Activated T-cell treated with anti-CD3 and anti-CD28 coated beads, Interleukin-2, amount 50 U/mL, for 72 hours (primary cell): ENCODE measurements around the gene AS3MT. TPM values are rescaled to one million over a fixed set of nuclear protein-coding genes. Genes with fewer than 3 reads are reported as not detected.
"Not testable (repeated sequence)": the region's sequence is repeated elsewhere in the genome, so short reads cannot be mapped to it uniquely, and the experiment has no call there.

Experiments
- ATAC-seq, 2 donors: fragments of 150-1000 bp; cut with Tn5 transposase; replicated peaks in 1 of 2; 2 replicates each; pipeline ENCODE4 v1.10.0; 2021; ENCODE audit warnings: moderate library complexity in 2 of 2, mild to moderate bottlenecking in 1 of 2
- DNase-seq, 2 donors: peaks; one replicate each; pipeline ENCODE4 v3.0.0; 2021 to 2022; ENCODE audit warnings: mixed read lengths in 1 of 2
- H3K27ac Mint-ChIP-seq: one replicate; pipeline ENCODE4 v1.8.0; 2022; ENCODE audit warnings: mild to moderate bottlenecking, moderate library complexity, mixed read lengths
- H3K27me3 Mint-ChIP-seq: one replicate; pipeline ENCODE4 v1.8.0; 2022; ENCODE audit warnings: low read depth, mixed read lengths
- H3K36me3 Mint-ChIP-seq, 2 donors: one replicate each; pipeline ENCODE4 v1.8.0; 2022; ENCODE audit warnings: mixed read lengths in 2 of 2, mild to moderate bottlenecking in 1 of 2; ENCODE audit not compliant: insufficient read depth in 2 of 2
- H3K4me1 Mint-ChIP-seq: one replicate; pipeline ENCODE4 v1.8.0; 2022; ENCODE audit warnings: low read depth, mixed read lengths
- H3K4me3 Mint-ChIP-seq, 2 donors: one replicate each; pipeline ENCODE4 v1.8.0; 2022; ENCODE audit warnings: mild to moderate bottlenecking in 2 of 2, mixed read lengths in 2 of 2, moderate library complexity in 2 of 2
- H3K9me3 Mint-ChIP-seq, 2 donors: one replicate each; pipeline ENCODE4 v1.8.0; 2022; ENCODE audit warnings: mixed read lengths in 2 of 2
- total RNA-seq, 2 donors: library from RNA; stranded (reverse); gene quantifications; one replicate each; pipeline ENCODE4 v1.2.3, GENCODE V29; 2022

Gene AS3MT
- total RNA-seq, 2 donors from 2014 or later = 0.39 to 0.67 TPM

DNA sequence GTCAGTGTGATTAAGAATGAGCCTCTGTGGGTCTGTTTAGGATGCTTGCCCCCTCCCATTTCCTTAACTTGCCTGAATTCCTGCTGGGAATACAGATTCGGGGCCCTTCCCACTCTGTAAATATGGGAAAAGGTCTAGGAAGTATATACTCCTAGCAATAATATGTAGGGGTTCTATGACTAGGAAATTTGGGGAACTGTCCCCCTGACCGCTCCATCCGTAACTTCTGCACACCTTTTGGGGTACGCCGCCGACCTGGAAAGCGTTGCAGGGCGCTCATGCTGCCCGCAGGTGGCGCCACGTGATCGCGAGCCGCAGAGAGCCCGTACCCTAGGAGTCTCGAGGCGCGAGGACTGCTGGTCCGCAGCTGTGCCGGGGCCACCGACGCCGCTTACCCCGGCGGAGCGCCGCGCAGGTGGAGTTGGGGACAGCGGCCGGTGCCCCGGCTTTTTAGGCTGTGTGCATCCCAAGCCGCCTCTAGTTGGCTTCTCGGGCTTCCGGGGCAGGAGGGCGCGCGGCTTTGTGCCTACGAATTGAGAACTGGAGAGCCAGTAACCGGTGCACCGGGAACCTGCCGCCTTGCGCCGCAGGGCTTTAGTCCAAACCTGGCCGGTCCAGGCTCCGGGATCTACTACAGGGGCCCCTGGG lies 48.2 kb downstream of the AS3MT start:
- Mint-ChIP-seq H3K27ac (peak overlapping the region; percentile 78), H3K27me3 (peaks cover 15% of the 10 kb centered on the region), H3K36me3 (peaks cover 0 to 3% of the 10 kb centered on the region in 2 donors), H3K4me3 (peak overlapping the region; percentile 94 to 97), H3K9me3 (no peaks in the 10 kb centered on the region), H3K4me1 (peaks cover 48% of the 10 kb centered on the region)
- ATAC-seq (peak; percentile 58 to 65), DNase-seq (peak; percentile 87 to 89)

- peak; percentile 87 to 92 for ATAC-seq
Observed at GRCh38 chr10:102917962-102918816, 48.9 kb downstream of the AS3MT start, which contains the start of gene CNNM2. CNNM2 (plus strand) TSS chr10:102918294; CDS start chr10:102918481, 187 bp downstream.

DNA sequence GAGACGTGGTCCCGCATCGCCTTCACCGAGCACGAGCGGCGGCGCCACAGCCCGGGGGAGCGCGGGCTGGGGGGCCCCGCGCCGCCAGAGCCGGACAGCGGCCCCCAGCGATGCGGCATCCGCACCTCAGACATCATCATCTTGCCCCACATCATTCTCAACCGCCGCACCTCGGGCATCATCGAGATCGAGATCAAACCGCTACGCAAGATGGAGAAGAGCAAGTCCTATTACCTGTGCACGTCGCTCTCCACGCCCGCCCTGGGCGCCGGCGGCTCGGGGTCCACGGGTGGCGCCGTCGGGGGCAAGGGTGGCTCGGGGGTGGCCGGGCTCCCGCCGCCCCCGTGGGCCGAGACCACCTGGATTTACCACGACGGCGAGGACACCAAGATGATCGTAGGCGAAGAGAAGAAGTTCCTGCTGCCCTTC lies 49.6 kb downstream of the AS3MT start:
- DNase-seq = peak; percentile 56 to 66
- Mint-ChIP-seq H3K4me3 (peak overlapping the region; percentile 94 to 97), H3K9me3 (no peaks in the 10 kb centered on the region), H3K27ac (no peak overlapping the region), H3K36me3 (peaks cover 0 to 3% of the 10 kb centered on the region in 2 donors), H3K4me1 (peaks cover 61% of the 10 kb centered on the region), H3K27me3 (peaks cover 10% of the 10 kb centered on the region)
- ATAC-seq = peak in 1 of 2 donors; percentile 5

More at GRCh38 chr10:102917962-102918816, 48.9 kb downstream of the AS3MT start, which contains the start of gene CNNM2:
- Mint-ChIP-seq H3K4me3 (peak within 1 kb of the TSS; percentile 94 to 97), H3K27me3 (peaks cover 15% of the 10 kb centered on the region), H3K9me3 (no peaks in the 10 kb centered on the region), H3K36me3 (peaks cover 0 to 3% of the 10 kb centered on the region in 2 donors), H3K27ac (peak within 1 kb of the TSS; percentile 78), H3K4me1 (peaks cover 55% of the 10 kb centered on the region)
- DNase-seq = peak; percentile 99 to 100

DNA sequence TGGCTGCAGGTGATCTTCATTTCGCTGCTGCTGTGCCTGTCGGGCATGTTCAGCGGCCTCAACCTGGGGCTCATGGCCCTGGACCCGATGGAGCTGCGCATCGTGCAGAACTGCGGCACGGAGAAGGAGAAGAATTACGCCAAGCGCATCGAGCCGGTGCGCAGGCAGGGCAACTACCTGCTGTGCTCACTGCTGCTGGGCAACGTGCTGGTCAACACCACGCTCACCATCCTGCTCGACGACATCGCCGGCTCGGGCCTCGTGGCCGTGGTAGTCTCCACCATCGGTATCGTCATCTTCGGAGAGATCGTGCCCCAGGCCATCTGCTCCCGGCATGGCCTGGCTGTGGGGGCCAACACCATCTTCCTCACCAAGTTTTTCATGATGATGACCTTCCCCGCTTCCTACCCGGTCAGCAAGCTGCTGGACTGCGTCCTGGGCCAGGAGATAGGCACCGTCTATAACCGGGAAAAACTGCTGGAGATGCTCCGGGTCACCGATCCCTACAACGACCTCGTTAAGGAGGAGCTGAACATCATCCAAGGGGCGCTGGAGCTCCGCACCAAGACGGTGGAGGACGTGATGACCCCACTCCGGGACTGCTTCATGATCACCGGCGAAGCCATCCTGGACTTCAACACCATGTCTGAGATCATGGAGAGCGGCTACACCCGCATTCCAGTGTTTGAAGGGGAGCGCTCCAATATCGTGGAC lies 50.1 kb downstream of the AS3MT start:
- no peaks in the 10 kb centered on the region for H3K9me3 Mint-ChIP-seq
- peaks cover 64% of the 10 kb centered on the region for H3K4me1 Mint-ChIP-seq
- DNase-seq = peak; percentile 28
- peaks cover 7% of the 10 kb centered on the region for H3K27me3 Mint-ChIP-seq
- no peak for ATAC-seq
- no peak overlapping the region for H3K27ac Mint-ChIP-seq
- H3K4me3 Mint-ChIP-seq = peak overlapping the region; percentile 94 to 97
- peaks cover 0 to 3% of the 10 kb centered on the region in 2 donors for H3K36me3 Mint-ChIP-seq

DNA sequence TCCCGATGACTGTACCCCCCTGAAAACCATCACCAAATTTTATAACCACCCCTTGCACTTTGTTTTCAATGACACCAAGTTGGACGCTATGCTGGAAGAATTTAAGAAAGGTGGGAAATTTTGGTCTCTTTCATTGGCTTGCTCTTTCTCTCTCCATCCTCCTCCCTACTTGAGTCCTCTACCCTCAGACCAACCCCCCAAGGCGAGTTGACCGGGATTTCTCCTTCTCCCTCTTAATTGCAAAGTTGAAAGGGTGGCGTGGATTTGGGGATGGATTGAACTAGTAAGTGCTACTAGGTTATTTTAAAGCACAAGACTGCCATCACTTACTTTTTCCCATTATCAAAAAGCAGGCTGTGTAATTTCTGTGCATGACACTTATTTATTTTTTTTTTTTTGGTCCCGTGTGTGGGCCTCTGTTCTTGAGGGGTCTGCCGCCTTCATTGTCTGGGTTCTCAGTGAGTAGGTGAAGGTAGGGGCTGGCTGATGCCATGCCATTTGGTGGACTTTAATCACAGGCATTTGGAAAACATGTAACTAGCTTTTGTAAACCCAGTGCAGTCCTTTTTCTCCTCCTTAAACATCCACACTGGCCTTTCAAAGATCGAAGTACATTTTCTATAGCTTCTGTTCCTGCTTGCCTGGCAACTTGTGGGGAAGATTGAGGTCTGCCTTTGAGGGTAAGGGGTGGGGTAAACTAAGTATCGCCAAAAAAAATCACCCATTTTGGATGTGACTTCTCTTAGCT lies 50.9 kb downstream of the AS3MT start:
- peak overlapping the region; percentile 6 for H3K27ac Mint-ChIP-seq
- H3K27me3 Mint-ChIP-seq = peaks cover 7% of the 10 kb centered on the region
- peak overlapping the region; percentile 94 to 97 for H3K4me3 Mint-ChIP-seq
- H3K4me1 Mint-ChIP-seq = peaks cover 64% of the 10 kb centered on the region
- DNase-seq (no peak), ATAC-seq (no peak)
- H3K36me3 Mint-ChIP-seq = peaks cover 0 to 3% of the 10 kb centered on the region in 2 donors
- H3K9me3 Mint-ChIP-seq = no peaks in the 10 kb centered on the region

DNA sequence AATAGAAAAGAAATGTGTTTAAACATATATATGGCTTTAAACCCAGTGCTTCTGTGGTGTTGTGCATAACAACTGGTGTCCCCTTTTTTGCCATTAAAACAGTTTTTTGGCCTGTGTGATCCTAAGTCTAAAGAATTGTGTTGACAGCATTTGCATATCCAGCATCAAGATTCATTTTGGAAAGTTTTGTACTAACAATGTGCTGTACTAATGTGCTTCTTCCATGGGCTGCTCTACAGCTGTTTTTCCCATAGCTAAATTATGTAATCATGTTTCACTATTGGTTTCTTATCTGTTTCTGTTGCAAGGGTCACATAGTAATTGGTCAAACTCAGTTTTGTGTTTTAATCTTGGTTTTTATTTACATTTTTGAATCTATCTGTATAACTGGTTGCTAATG lies 54.3 kb downstream of the AS3MT start:
- Mint-ChIP-seq H3K4me1 (peaks cover 60% of the 10 kb centered on the region), H3K9me3 (no peaks in the 10 kb centered on the region), H3K4me3 (peak overlapping the region; percentile 13 to 38)

GRCh38 chr10:102926842-102927241 lies 57.6 kb downstream of the AS3MT start:
- Mint-ChIP-seq H3K27me3 (no peaks in the 10 kb centered on the region), H3K9me3 (no peaks in the 10 kb centered on the region), H3K4me3 (no peak overlapping the region), H3K4me1 (peaks cover 32% of the 10 kb centered on the region), H3K36me3 (peaks cover 0 to 3% of the 10 kb centered on the region in 2 donors), H3K27ac (no peak overlapping the region)
- DNase-seq (no peak), ATAC-seq (no peak)

More for the DNA sequence above, 54.3 kb downstream of the AS3MT start:
- no peak for DNase-seq
- Mint-ChIP-seq H3K36me3 (peaks cover 0 to 3% of the 10 kb centered on the region in 2 donors), H3K27ac (no peak overlapping the region), H3K27me3 (no peaks in the 10 kb centered on the region)
- ATAC-seq = no peak

- peaks cover 26% of the 10 kb centered on the region for H3K4me1 Mint-ChIP-seq
- ATAC-seq (peak; percentile 51 to 81), DNase-seq (peak in 1 of 2 donors; percentile 12)
- no peak overlapping the region for H3K27ac Mint-ChIP-seq
- H3K4me3 Mint-ChIP-seq = peak overlapping the region in 1 of 2 donors; percentile 11
- peaks cover 0 to 3% of the 10 kb centered on the region in 2 donors for H3K36me3 Mint-ChIP-seq
- H3K27me3 Mint-ChIP-seq = no peaks in the 10 kb centered on the region
- H3K9me3 Mint-ChIP-seq = no peaks in the 10 kb centered on the region
Observed at GRCh38 chr10:102927311-102928010, 58.2 kb downstream of the AS3MT start.

- not testable (repeated sequence) for H3K9me3 Mint-ChIP-seq, ATAC-seq, H3K27me3 Mint-ChIP-seq, H3K4me3 Mint-ChIP-seq, H3K27ac Mint-ChIP-seq, H3K36me3 Mint-ChIP-seq, DNase-seq
- peaks cover 17% of the 10 kb centered on the region for H3K4me1 Mint-ChIP-seq
Observed at GRCh38 chr10:102928442-102928841, 59.2 kb downstream of the AS3MT start.

DNA sequence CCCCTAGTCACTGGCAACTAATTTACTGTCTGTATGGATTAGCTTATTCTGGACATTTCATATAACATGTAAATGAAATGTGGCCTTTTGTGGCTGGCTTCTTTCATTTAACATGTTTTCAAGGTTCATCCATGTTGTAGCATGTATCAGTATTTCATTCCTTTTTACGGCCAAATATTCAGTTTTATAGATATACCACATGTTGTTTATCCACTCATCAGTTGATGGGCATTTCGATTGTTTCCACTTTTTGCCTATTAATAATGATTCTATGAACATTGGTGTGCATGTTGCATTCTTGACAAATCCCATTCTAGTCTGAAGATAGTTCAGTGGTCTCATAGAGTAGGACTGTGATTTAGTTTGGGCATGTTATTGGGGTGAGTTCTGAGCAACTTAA lies 61.5 kb downstream of the AS3MT start:
- ATAC-seq (no peak), DNase-seq (no peak)
- Mint-ChIP-seq H3K36me3 (peaks cover 0 to 5% of the 10 kb centered on the region in 2 donors), H3K27ac (no peak overlapping the region), H3K9me3 (no peaks in the 10 kb centered on the region), H3K27me3 (no peaks in the 10 kb centered on the region), H3K4me3 (no peak overlapping the region), H3K4me1 (peaks cover 14% of the 10 kb centered on the region)

DNA sequence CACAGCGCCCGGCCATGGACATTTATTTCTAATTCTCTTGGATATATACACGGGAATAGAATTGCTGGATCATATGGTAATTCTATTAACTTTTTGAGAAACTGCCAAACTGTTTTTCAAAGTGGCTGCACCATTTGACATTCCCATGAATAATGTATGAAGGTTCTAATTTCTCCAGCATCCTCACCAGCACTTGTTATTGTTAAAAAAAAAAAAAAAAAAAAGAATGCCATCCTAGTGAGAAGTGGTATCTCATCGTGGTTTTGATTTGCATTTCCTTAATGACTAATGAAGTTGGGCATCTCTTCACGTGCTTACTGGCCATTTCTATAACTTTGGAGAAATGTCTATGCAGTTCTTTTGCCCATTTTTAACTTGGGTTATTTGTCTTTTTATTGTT lies 62.4 kb downstream of the AS3MT start:
- H3K36me3 Mint-ChIP-seq = peaks cover 0 to 5% of the 10 kb centered on the region in 2 donors

DNA sequence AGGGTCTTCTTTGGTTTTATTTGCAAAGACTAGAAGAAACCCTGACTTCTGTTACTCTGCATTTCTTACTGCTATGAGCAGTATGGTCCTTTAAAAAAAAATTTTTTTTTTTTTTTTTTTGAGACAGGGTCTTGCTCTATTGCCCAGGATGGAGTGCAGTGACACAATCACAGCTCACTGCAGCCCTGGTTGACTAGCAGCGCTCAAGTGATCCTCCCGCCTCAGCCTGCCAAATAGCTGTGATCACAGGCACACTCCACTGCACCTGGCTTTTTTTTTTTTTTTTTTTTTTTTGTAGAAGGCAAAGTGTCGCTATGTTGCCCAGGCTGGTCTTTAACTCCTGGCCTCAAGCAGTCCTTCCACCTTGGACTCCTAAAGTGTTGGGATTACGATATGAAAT lies 66.2 kb downstream of the AS3MT start:
- DNase-seq = no peak
- no peaks in the 10 kb centered on the region for H3K27me3 Mint-ChIP-seq
- no peaks in the 10 kb centered on the region for H3K9me3 Mint-ChIP-seq
- peak; percentile 8 to 11 for ATAC-seq
- H3K4me1 Mint-ChIP-seq = peaks cover 19% of the 10 kb centered on the region
- peak overlapping the region; percentile 83 for H3K27ac Mint-ChIP-seq
- peaks cover 0 to 1% of the 10 kb centered on the region in 2 donors for H3K36me3 Mint-ChIP-seq
- H3K4me3 Mint-ChIP-seq = peak overlapping the region; percentile 61 to 67

More for the DNA sequence above, 62.4 kb downstream of the AS3MT start:
- H3K27ac Mint-ChIP-seq = no peak overlapping the region
- H3K4me1 Mint-ChIP-seq = peaks cover 23% of the 10 kb centered on the region
- ATAC-seq = no peak
- H3K27me3 Mint-ChIP-seq = no peaks in the 10 kb centered on the region
- DNase-seq = no peak
- H3K4me3 Mint-ChIP-seq = no peak overlapping the region
- H3K9me3 Mint-ChIP-seq = no peaks in the 10 kb centered on the region
